IMR-90 (cell line): Measurements from ENCODE around the gene THAP6. TPM values are rescaled to one million over a fixed set of nuclear protein-coding genes. Genes with fewer than 3 reads are reported as not detected.

Experiments
- ATAC-seq: fragments of 200-7000 bp; cut with Tn5 transposase; 2 replicates; pipeline ENCODE4 v1.9.1; 2020; ENCODE audit warnings: low read depth, mild to moderate bottlenecking, moderate library complexity
- BruUV-seq: library from RNA; stranded (reverse); fragments of 400-500 nt; replicated peaks from 2 replicates; lab custom pipeline; 2021; lab: Mats Ljungman, UMichigan
- CTCF ChIA-PET: fragments of 300-600 bp; formaldehyde crosslinking; extraction: SDS; loops from one replicate; lab custom pipeline; 2021; ENCODE audit warnings: antibody characterized with exemption; lab: Yijun Ruan, JAX
- POLR2A ChIA-PET: fragments of 300-600 bp; sonication (Branson Sonifier 250); formaldehyde crosslinking; loops from one replicate; lab custom pipeline; 2022; ENCODE audit warnings: antibody characterized with exemption; ENCODE audit not compliant: unreplicated experiment; lab: Charles Lee
- DNase-seq: peaks from one replicate; pipeline ENCODE4 v3.0.0; 2013
- H2AFZ ChIP-seq: replicated peaks from 2 replicates; pipeline ENCODE3; 2013; ENCODE audit warnings: low read length, mild to moderate bottlenecking; ENCODE audit not compliant: poor library complexity
- H2AK5ac ChIP-seq: 2 replicates; pipeline ENCODE4 v1.6.1; 2013; ENCODE audit warnings: low read depth, low read length, inconsistent platforms
- H2AK9ac ChIP-seq: replicated peaks from 2 replicates; pipeline ENCODE3; 2013; ENCODE audit warnings: mild to moderate bottlenecking, low read depth, low read length, moderate library complexity; ENCODE audit not compliant: poor library complexity
- H2BK120ac ChIP-seq: 2 replicates; pipeline ENCODE4 v1.6.1; 2013; ENCODE audit warnings: low read depth, low read length, inconsistent platforms
- H2BK15ac ChIP-seq: 3 replicates; pipeline ENCODE4 v1.6.1; 2013; ENCODE audit warnings: low read depth, low read length, inconsistent platforms
- H2BK20ac ChIP-seq: 2 replicates; pipeline ENCODE4 v1.6.1; 2013; ENCODE audit warnings: low read depth, mild to moderate bottlenecking, inconsistent platforms, low read length, moderate library complexity
- H2BK5ac ChIP-seq: 2 replicates; pipeline ENCODE4 v1.6.1; 2013; ENCODE audit warnings: mild to moderate bottlenecking, low read depth, low read length, inconsistent platforms; ENCODE audit not compliant: poor library complexity, severe bottlenecking
- H3K14ac ChIP-seq: replicated peaks from 2 replicates; pipeline ENCODE4 v1.6.1; 2013; ENCODE audit warnings: low read depth, low read length, inconsistent platforms
- H3K18ac ChIP-seq: 2 replicates; pipeline ENCODE4 v1.6.1; 2013; ENCODE audit warnings: low read depth, low read length, control low read depth
- H3K23ac ChIP-seq: 2 replicates; pipeline ENCODE4 v1.6.1; 2013; ENCODE audit warnings: low read depth, low read length, inconsistent platforms
- H3K27ac ChIP-seq: 2 replicates; pipeline ENCODE4 v1.5.1; 2013; ENCODE audit warnings: mild to moderate bottlenecking, control low read depth, low read length; ENCODE audit not compliant: insufficient read depth
- H3K27me3 ChIP-seq: 2 replicates; pipeline ENCODE4 v1.6.1; 2013; ENCODE audit warnings: low read length; ENCODE audit not compliant: control insufficient read depth, insufficient read depth
- H3K36me3 ChIP-seq: 2 replicates; pipeline ENCODE4 v1.6.1; 2013; ENCODE audit warnings: low read length, mixed read lengths; ENCODE audit not compliant: control insufficient read depth, insufficient read depth
- H3K4ac ChIP-seq: 2 replicates; pipeline ENCODE4 v1.6.1; 2013; ENCODE audit warnings: low read depth, low read length, inconsistent platforms
- H3K4me1 ChIP-seq: 2 replicates; pipeline ENCODE4 v1.6.1; 2013; ENCODE audit warnings: low read length, mixed read lengths; ENCODE audit not compliant: control insufficient read depth, insufficient read depth
- H3K4me2 ChIP-seq: 2 replicates; pipeline ENCODE4 v1.6.1; 2013; ENCODE audit warnings: low read depth, mild to moderate bottlenecking, control low read depth, low read length, moderate library complexity
- H3K4me3 ChIP-seq: 2 replicates; pipeline ENCODE4 v1.5.1; 2013; ENCODE audit warnings: low read depth, mild to moderate bottlenecking, control low read depth, low read length, moderate library complexity; ENCODE audit not compliant: insufficient read depth
- H3K56ac ChIP-seq: 2 replicates; pipeline ENCODE4 v1.6.1; 2013; ENCODE audit warnings: low read length, inconsistent platforms; ENCODE audit not compliant: insufficient read depth; ENCODE audit errors: extremely low read depth
- H3K79me1 ChIP-seq, 2 experiments: 2 replicates each; pipeline ENCODE4 v1.6.1; 2013; ENCODE audit warnings: low read length in 2 of 2, inconsistent platforms in 1 of 2, low read depth in 1 of 2
- H3K9ac ChIP-seq: 2 replicates; pipeline ENCODE4 v1.6.1; 2013; ENCODE audit warnings: low read depth, low read length, control low read depth
- H3K9me1 ChIP-seq: 2 replicates; pipeline ENCODE4 v1.6.1; 2013; ENCODE audit warnings: low read length, inconsistent platforms; ENCODE audit not compliant: insufficient read depth
- H3K9me3 ChIP-seq: 2 replicates; pipeline ENCODE4 v1.6.1; 2013; ENCODE audit warnings: low read length; ENCODE audit not compliant: control insufficient read depth, insufficient read depth
- H4K20me1 ChIP-seq: 2 replicates; pipeline ENCODE4 v1.6.1; 2013; ENCODE audit warnings: low read length, inconsistent platforms; ENCODE audit not compliant: insufficient read depth
- H4K5ac ChIP-seq: 2 replicates; pipeline ENCODE4 v1.6.1; 2013; ENCODE audit warnings: mild to moderate bottlenecking, low read depth, low read length, control low read depth
- H4K8ac ChIP-seq, 2 experiments: 2 replicates each; pipeline ENCODE4 v1.6.1; 2013; ENCODE audit warnings: low read depth in 2 of 2, low read length in 2 of 2, control low read depth in 1 of 2, inconsistent platforms in 1 of 2
- H4K91ac ChIP-seq: 2 replicates; pipeline ENCODE4 v1.6.1; 2013; ENCODE audit warnings: low read depth, low read length, inconsistent platforms; ENCODE audit not compliant: insufficient read depth
- BHLHE40 ChIP-seq: fragments of 150-350 bp; IDR thresholded peaks from 2 replicates; pipeline ENCODE4 v1.6.1; 2016; ENCODE audit warnings: mild to moderate bottlenecking, low read depth, low read length
- CHD1 ChIP-seq: IDR thresholded peaks from 2 replicates; pipeline ENCODE4 v1.6.1; 2012; ENCODE audit warnings: low read depth, low read length, improper control_type of control experiment
- MXI1 ChIP-seq: IDR thresholded peaks from 2 replicates; pipeline ENCODE4 v1.6.1; 2012; ENCODE audit warnings: low read depth, mild to moderate bottlenecking, low read length, moderate library complexity, borderline replicate concordance
- POLR2A ChIP-seq: IDR thresholded peaks from 2 replicates; pipeline ENCODE4 v1.6.1; 2012; ENCODE audit warnings: mild to moderate bottlenecking, low read depth, low read length
- RAD21 ChIP-seq: IDR thresholded peaks from 2 replicates; pipeline ENCODE4 v1.6.1; 2012; ENCODE audit warnings: low read length, improper control_type of control experiment
- RCOR1 ChIP-seq: IDR thresholded peaks from 2 replicates; pipeline ENCODE4 v1.6.1; 2012; ENCODE audit warnings: mild to moderate bottlenecking, low read length, improper control_type of control experiment; ENCODE audit not compliant: insufficient replicate concordance
- RFX5 ChIP-seq: IDR thresholded peaks from 2 replicates; pipeline ENCODE4 v1.8.0; 2012; ENCODE audit warnings: low read depth, mild to moderate bottlenecking, low read length, moderate library complexity
- SMC3 ChIP-seq: fragments of 150-350 bp; IDR thresholded peaks from 2 replicates; pipeline ENCODE4 v1.6.1; 2016; ENCODE audit warnings: low read depth, mild to moderate bottlenecking, antibody characterized with exemption, low read length, moderate library complexity
- WGBS, 2 experiments: methylation state at CpG; one replicate each; pipeline versions ENCODE4 v1.1.5 to v1.1.7; 2013; ENCODE audit warnings: missing lambda C conversion rate in 2 of 2; ENCODE audit not compliant: insufficient read length in 1 of 2; ENCODE audit errors: extremely low coverage in 2 of 2; 5-methylcytosine and 5-hydroxymethylcytosine counted together
- dilution Hi-C: fragments of 300-500 bp; cut with HindIII; formaldehyde crosslinking; loops from one replicate; pipeline ENCODE4 v1.14.3; 2018; ENCODE audit warnings: low sequenced_read_pairs; ENCODE audit not compliant: unreplicated experiment
- in situ Hi-C: fragments of 300-500 bp; cut with MboI; formaldehyde crosslinking; loops from 3 replicates; pipeline ENCODE4 v1.14.3; 2019; ENCODE audit warnings: low sequenced_read_pairs, inconsistent platforms, mixed read lengths
- intact Hi-C: fragments of 100-400 bp; cut with micrococcal nuclease; formaldehyde crosslinking; loops from 2 replicates; pipeline ENCODE4 v1.10.0; 2022
- polyA plus RNA-seq, 3 experiments: library from polyadenylated mRNA; depleted of rRNA; stranded (reverse); fragments of >200 nt; gene quantifications; 2 replicates each; pipeline ENCODE4 v1.2.3, GENCODE V29; 2012; ENCODE audit warnings: low replicate concordance in 1 of 3
- total RNA-seq: library from RNA; depleted of rRNA; stranded (reverse); fragments of >200 nt; gene quantifications from 2 replicates; pipeline ENCODE4 v1.2.3, GENCODE V29; 2012
- TF ChIP-seq, protein P1 (sequence below): fragments of 150-350 bp; IDR thresholded peaks from 2 replicates; pipeline ENCODE4 v1.6.1; 2017; ENCODE audit warnings: mild to moderate bottlenecking, antibody characterized with exemption, low read length, low read depth
- TF ChIP-seq, protein P2 (sequence below): conservative IDR thresholded peaks from 2 replicates; pipeline ENCODE4 v1.5.1; 2012; ENCODE audit warnings: mild to moderate bottlenecking, low read depth, low read length, improper control_type of control experiment

Gene THAP6
- total and polyA plus RNA-seq, 2 of the 4 experiments (the other 2 are of a cell fraction) = 6.3 to 7.0 TPM

DNA sequence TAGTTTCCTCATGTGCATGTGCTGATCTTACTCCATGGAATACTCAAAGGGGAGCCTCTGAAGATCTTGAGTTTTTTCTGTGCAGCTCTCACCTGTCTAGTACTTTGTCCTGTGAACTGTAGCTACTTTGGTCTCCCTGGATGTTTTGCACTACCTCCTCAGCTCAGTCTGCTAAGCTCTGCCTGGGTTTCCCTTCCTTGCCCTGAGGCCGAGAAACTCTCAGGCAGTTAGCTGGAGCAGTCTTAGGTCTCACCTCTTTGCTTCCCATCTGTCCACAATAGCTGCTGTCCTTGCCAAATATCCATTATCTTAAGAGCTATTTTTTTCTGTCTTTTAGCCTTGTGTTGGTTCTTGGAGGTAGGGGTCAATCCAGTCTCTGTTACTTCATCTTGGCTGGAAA is 11.6 kb downstream of the THAP6 start:
- H3K4ac ChIP-seq = no peak overlapping the region
- no peak overlapping the region for H2BK15ac ChIP-seq
- no peak overlapping the region for H3K23ac ChIP-seq
- POLR2A ChIA-PET = no interaction called here
- no peak overlapping the region for H3K4me2 ChIP-seq
- H3K4me3 ChIP-seq = no peak overlapping the region
- H2AK5ac ChIP-seq = no peak overlapping the region
- H3K36me3 ChIP-seq = peaks cover 17% of the 10 kb centered on the region
- no peak overlapping the region for H4K91ac ChIP-seq
- no peak overlapping the region for H2AK9ac ChIP-seq
- peaks cover 3% of the 10 kb centered on the region for H3K4me1 ChIP-seq
- H2BK20ac ChIP-seq = no peak overlapping the region
- H3K27me3 ChIP-seq = no peaks in the 10 kb centered on the region
- no peak overlapping the region for H3K9ac ChIP-seq
- in situ Hi-C loops (no loop called here), dilution Hi-C loops (no loop called here), intact Hi-C loops (loop anchor here (1.0 kb wide), 1 partner anchor 20 kb away; no protein-coding TSS in a partner anchor)
- H3K27ac ChIP-seq = no peak overlapping the region
- ATAC-seq = no peak
- H2BK5ac ChIP-seq = no peak overlapping the region
- peaks cover 6% of the 10 kb centered on the region in 2 experiments; a peak in 2 of 4 replicates for H3K79me1 ChIP-seq
- DNase-seq = no peak
- no CpG with 5 or more reads among the region's 1 CpG for WGBS, 2 experiments
- BruUV-seq = no TSS peak
- H3K14ac ChIP-seq = no peak overlapping the region
- no peak overlapping the region for H3K56ac ChIP-seq
- no peak overlapping the region for H3K18ac ChIP-seq
- H3K9me1 ChIP-seq = no peaks in the 10 kb centered on the region
- H4K5ac ChIP-seq = no peak overlapping the region
- H3K9me3 ChIP-seq = no peaks in the 10 kb centered on the region
- H4K20me1 ChIP-seq = no peaks in the 10 kb centered on the region
- CTCF ChIA-PET = interaction anchor here (0.6 kb wide), 1 partner anchor 187 kb away, joined by 3 read pairs; no protein-coding TSS in a partner anchor
- TF ChIP-seq BHLHE40 (no peak), RAD21 (no peak), RFX5 (no peak), RCOR1 (no peak), SMC3 (no peak), POLR2A (no peak), CHD1 (no peak), MXI1 (no peak)
- TF ChIP-seq, protein P1, sequence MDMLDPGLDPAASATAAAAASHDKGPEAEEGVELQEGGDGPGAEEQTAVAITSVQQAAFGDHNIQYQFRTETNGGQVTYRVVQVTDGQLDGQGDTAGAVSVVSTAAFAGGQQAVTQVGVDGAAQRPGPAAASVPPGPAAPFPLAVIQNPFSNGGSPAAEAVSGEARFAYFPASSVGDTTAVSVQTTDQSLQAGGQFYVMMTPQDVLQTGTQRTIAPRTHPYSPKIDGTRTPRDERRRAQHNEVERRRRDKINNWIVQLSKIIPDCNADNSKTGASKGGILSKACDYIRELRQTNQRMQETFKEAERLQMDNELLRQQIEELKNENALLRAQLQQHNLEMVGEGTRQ = no peak
- TF ChIP-seq, protein P2, sequence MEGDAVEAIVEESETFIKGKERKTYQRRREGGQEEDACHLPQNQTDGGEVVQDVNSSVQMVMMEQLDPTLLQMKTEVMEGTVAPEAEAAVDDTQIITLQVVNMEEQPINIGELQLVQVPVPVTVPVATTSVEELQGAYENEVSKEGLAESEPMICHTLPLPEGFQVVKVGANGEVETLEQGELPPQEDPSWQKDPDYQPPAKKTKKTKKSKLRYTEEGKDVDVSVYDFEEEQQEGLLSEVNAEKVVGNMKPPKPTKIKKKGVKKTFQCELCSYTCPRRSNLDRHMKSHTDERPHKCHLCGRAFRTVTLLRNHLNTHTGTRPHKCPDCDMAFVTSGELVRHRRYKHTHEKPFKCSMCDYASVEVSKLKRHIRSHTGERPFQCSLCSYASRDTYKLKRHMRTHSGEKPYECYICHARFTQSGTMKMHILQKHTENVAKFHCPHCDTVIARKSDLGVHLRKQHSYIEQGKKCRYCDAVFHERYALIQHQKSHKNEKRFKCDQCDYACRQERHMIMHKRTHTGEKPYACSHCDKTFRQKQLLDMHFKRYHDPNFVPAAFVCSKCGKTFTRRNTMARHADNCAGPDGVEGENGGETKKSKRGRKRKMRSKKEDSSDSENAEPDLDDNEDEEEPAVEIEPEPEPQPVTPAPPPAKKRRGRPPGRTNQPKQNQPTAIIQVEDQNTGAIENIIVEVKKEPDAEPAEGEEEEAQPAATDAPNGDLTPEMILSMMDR = no peak
- no peak overlapping the region for H2BK120ac ChIP-seq
- H4K8ac ChIP-seq = no peak overlapping the region
- H2AFZ ChIP-seq = no peak overlapping the region
